ENCODE measurements around the gene TSC2.
"Not testable (repeated sequence)": the region's sequence is repeated elsewhere in the genome, so short reads cannot be mapped to it uniquely, and the experiment has no call there.

TSC2 gene

GRCh38 chr16:2124694-2125444, 77.1 kb downstream of the TSC2 start:
- not testable (repeated sequence) for DNase-seq

DNA sequence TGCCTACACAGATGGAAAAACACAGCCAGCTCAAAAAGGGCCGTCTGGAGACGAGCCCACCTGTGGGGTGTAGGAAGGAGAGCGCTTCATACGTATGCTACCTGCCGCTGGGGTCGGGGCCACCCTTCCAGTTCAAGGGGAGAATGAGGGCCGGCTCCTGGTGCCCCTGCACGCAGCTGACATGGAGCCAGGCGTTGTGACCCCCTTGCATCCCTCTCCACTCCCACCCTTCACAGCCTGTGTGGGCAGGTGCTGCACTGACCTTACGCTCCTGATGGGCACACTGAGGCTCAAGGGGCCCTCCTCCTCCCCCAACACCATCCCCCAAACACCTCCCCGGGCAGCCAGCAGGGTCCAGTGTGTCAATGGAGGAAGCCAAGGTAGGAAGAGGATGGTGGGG, 77.8 kb downstream of the TSC2 start:
- DNase-seq: not testable (repeated sequence)

DNA sequence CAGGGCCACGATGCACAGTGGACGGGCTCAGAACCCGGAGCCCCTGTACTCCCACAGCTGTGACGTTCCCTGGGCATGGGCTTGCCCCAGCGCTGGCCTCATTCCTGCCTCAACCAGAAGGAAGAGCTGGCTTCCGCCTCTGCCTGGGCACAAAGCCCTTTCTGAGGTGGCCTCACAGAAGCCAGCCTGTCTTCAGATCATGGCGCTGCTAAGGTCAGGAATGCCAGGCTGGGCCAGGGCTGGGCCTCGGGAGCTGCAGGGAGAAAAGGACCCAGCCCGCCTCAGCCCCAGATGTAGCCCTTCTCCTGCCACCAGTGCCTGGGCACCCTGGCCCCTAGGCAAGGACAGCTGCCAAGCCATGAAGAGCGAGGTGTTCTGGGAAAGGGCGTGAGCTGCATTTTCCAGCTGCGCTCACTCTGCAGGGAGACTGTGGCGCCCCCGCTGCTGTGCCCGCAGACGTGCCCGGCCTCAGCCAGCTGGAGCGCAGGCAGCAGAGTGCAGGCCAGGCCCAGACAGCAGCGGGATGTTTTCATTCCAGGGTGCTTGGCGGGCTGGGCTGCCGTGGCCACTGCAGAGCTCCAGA, 78.5 kb downstream of the TSC2 start:
- not testable (repeated sequence) for DNase-seq

GRCh38 chr16:2126928-2127556, 79.3 kb downstream of the TSC2 start:
- not testable (repeated sequence) for DNase-seq

DNA sequence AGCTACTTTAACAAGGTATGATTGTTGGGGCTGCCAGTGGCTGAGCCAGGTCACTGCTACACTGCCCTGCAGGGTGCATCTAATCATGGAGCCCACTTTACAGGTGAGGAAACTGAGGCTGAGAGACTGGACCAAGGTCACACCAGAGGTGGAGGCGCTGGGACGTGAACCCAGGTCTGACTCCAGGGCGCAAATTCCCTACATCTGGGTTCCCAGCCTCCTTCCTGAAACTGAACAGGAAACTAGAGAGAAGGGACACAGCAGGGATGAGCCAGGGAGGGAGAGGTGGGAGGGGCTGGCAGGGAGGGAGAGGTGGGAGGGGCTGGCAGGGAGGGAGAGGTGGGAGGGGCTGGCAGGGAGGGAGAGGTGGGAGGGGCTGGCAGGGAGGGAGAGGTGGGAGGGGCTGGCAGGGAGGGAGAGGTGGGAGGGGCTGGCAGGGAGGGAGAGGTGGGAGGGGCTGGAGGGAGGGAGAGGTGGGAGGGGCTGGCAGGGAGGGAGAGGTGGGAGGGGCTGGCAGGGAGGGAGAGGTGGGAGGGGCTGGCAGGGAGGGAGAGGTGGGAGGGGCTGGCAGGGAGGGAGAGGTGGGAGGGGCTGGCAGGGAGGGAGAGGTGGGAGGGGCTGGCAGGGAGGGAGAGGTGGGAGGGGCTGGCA, 80.0 kb downstream of the TSC2 start:
- DNase-seq: peak in 1 of 2 donors; percentile 37

GRCh38 chr16:2129251-2129650, 81.5 kb downstream of the TSC2 start:
- DNase-seq: not testable (repeated sequence)

DNA sequence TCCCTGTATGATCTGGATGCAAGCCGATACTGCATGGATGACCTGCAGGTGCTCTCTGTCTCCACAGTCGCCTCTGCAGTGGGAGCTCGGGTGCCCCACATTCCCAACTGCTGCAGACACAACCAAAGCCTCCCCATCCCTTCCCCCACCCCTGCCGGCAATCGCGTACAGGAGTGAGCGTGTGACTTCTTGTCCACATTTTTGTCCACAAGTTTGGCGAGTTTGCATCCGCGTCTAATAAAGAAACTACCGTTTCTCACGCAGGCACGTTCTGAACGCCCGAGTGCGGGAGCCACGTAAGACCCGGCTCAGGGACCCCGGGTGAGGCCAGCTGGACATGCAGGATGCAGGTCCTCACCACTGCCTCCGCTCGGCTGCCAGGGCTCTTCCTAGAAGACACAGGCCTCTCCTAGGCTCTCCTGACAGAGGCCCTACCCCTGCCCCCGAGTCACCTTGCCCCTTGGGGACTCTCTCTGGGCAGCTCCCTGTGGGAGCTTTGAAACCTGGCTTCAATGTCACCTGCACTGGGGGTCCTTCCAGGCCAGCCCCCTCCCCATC, 82.2 kb downstream of the TSC2 start:
- not testable (repeated sequence) for DNase-seq

DNA sequence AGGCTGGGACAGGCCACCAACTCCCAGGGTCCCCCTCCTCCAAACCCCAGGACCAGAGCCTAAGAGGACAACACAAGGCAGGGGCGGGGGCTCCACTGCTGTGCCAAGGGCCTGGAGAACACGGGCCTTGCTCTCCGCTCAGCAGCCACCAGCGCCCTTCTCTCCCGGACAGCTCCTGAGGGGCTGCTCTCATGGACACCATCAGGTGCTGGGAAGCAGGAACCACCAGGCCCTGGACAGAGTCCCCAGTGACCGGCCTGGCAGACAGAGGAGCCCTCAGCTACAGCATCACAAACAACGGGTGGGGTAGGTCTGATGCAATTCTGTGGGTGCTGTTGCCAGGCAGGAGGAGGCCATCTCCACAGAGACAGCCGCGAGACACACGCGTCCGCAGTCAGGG, 86.0 kb downstream of the TSC2 start:
- DNase-seq: not testable (repeated sequence)

- not testable (repeated sequence) for DNase-seq
Measured at GRCh38 chr16:2135071-2135470, 87.3 kb downstream of the TSC2 start.

DNA sequence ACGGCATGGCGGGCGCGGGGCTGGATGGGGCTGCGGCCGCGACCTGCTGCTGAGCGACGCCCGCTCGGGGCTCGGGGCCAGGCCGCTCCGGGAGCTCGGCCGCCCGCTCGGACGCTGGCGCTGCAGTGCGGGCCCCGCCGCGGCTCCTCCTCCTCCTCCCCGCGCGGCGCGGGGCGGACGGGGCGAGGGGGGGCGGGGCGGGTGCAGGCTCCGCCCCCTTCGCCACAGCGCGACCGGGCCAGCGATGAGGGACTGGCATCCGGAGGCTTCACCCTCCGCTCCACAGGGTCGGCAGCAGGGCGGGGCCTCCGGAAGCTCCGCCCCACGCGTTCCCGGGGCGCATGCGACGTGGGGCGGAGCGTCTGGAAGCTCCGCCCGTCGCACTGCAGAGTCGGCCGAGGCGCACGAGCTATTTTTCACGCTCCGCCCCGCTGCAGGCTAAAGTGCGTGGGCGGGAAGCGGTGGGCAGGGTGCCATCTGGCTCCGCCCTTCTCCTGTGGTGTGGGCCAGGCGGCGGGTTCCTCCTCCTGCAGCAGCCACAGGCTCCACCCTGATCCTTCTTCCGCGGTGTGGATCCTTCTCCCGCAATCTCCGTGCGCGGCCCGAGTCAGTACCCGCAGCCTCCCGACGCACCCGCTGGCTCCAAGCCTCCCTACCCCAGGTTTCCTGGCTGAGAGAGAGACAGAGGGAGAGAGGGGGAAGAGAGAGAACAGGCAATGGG, 88.1 kb downstream of the TSC2 start, which contains the start of gene PKD1:
Gene PKD1 (minus strand): TSS at position 129 of the 721 bp plus-strand sequence. CDS start 209 bp downstream, outside the sequence.
- peak; percentile 95 to 97 for DNase-seq
